ENCODE measurements around the gene OR6J1.

GRCh38 chr14:22610931-22611330, 33.2 kb downstream of the OR6J1 start:
- TF ChIP-seq CTCF (IDR thresholded peaks at IDR 0.05) (no peak), POLR2A (IDR thresholded peaks at IDR 0.05) (no peak)

Data from lower leg skin (tissue), 3 donors.